H9 (cell line): ENCODE data around the gene GAREM1. TPM values are rescaled to one million over a fixed set of nuclear protein-coding genes. Genes with fewer than 3 reads are reported as not detected.

Experiments
- DNase-seq: peaks from one replicate; pipeline ENCODE4 v3.0.0-alpha.2; 2017
- H2AFZ ChIP-seq: one replicate; pipeline ENCODE4 v1.6.1; 2013; ENCODE audit warnings: mild to moderate bottlenecking, low read length, control low read depth, moderate library complexity
- H2AK5ac ChIP-seq: 2 replicates; pipeline ENCODE4 v1.6.1; 2013; ENCODE audit warnings: low read length, control low read depth, mixed read lengths; ENCODE audit not compliant: insufficient read length
- H2BK120ac ChIP-seq: one replicate; pipeline ENCODE4 v1.6.1; 2013; ENCODE audit warnings: low read depth, mild to moderate bottlenecking, low read length, control low read depth, inconsistent platforms; ENCODE audit not compliant: poor library complexity, severe bottlenecking
- H2BK12ac ChIP-seq: 2 replicates; pipeline ENCODE4 v1.6.1; 2013; ENCODE audit warnings: low read length, control low read depth, mixed read lengths, low read depth; ENCODE audit not compliant: insufficient read length
- H2BK15ac ChIP-seq: 2 replicates; pipeline ENCODE4 v1.6.1; 2013; ENCODE audit warnings: low read depth, low read length, control low read depth
- H2BK20ac ChIP-seq: one replicate; pipeline ENCODE4 v1.6.1; 2013; ENCODE audit warnings: low read depth, mild to moderate bottlenecking, low read length, control low read depth, inconsistent platforms; ENCODE audit not compliant: poor library complexity, severe bottlenecking
- H2BK5ac ChIP-seq: 2 replicates; pipeline ENCODE4 v1.6.1; 2013; ENCODE audit warnings: low read length, control low read depth, mixed read lengths; ENCODE audit not compliant: insufficient read length
- H3K14ac ChIP-seq: 2 replicates; pipeline ENCODE4 v1.6.1; 2013; ENCODE audit warnings: low read length, control low read depth; ENCODE audit not compliant: insufficient read depth
- H3K18ac ChIP-seq: 2 replicates; pipeline ENCODE4 v1.6.1; 2013; ENCODE audit warnings: low read depth, mild to moderate bottlenecking, mixed read lengths, low read length, control low read depth; ENCODE audit not compliant: insufficient read length
- H3K23ac ChIP-seq: 2 replicates; pipeline ENCODE4 v1.6.1; 2013; ENCODE audit warnings: low read length, control low read depth, mixed read lengths, low read depth; ENCODE audit not compliant: insufficient read length
- H3K23me2 ChIP-seq: 2 replicates; pipeline ENCODE4 v1.6.1; 2013; ENCODE audit warnings: low read depth, mild to moderate bottlenecking, mixed read lengths, low read length, control low read depth; ENCODE audit not compliant: insufficient read length, poor library complexity, severe bottlenecking
- H3K27ac ChIP-seq: 2 replicates; pipeline ENCODE4 v1.5.1; 2013; ENCODE audit warnings: low read length, control low read depth, mixed read lengths, low read depth; ENCODE audit not compliant: insufficient read length
- H3K27me3 ChIP-seq: 2 replicates; pipeline ENCODE4 v1.6.1; 2013; ENCODE audit warnings: low read length, control low read depth, inconsistent platforms; ENCODE audit not compliant: insufficient read depth
- H3K4ac ChIP-seq: 2 replicates; pipeline ENCODE4 v1.6.1; 2013; ENCODE audit warnings: low read depth, mild to moderate bottlenecking, control low read depth, inconsistent platforms, low read length, moderate library complexity
- H3K4me1 ChIP-seq: 2 replicates; pipeline ENCODE4 v1.6.1; 2013; ENCODE audit warnings: low read length, control low read depth, inconsistent platforms; ENCODE audit not compliant: insufficient read depth
- H3K4me2 ChIP-seq: 2 replicates; pipeline ENCODE4 v1.6.1; 2013; ENCODE audit warnings: low read length, control low read depth, mixed read lengths; ENCODE audit not compliant: insufficient read length, insufficient read depth
- H3K56ac ChIP-seq: 2 replicates; pipeline ENCODE4 v1.6.1; 2013; ENCODE audit warnings: low read depth, mild to moderate bottlenecking, mixed read lengths, low read length, control low read depth; ENCODE audit not compliant: insufficient read length
- H3K79me1 ChIP-seq: 2 replicates; pipeline ENCODE4 v1.6.1; 2013; ENCODE audit warnings: low read depth, mild to moderate bottlenecking, moderate library complexity, low read length, control low read depth, inconsistent platforms; ENCODE audit not compliant: insufficient read depth, poor library complexity, severe bottlenecking
- H3K79me2 ChIP-seq: 2 replicates; pipeline ENCODE4 v1.6.1; 2013; ENCODE audit warnings: low read length, control low read depth, inconsistent platforms; ENCODE audit not compliant: insufficient read depth
- H3K9ac ChIP-seq: 2 replicates; pipeline ENCODE4 v1.6.1; 2013; ENCODE audit warnings: low read length, control low read depth, mixed read lengths; ENCODE audit not compliant: insufficient read length; ENCODE audit errors: extremely low read depth
- H3K9me3 ChIP-seq: one replicate; pipeline ENCODE4 v1.6.1; 2013; ENCODE audit warnings: low read depth, low read length, inconsistent platforms; ENCODE audit not compliant: control insufficient read depth
- H3T11ph ChIP-seq: one replicate; pipeline ENCODE4 v1.6.1; 2013; ENCODE audit warnings: mild to moderate bottlenecking, low read length, control low read depth, inconsistent platforms
- H4K20me1 ChIP-seq: one replicate; pipeline ENCODE4 v1.6.1; 2013; ENCODE audit not compliant: control insufficient read depth, insufficient read length, insufficient read depth
- H4K5ac ChIP-seq: 2 replicates; pipeline ENCODE4 v1.6.1; 2013; ENCODE audit warnings: low read depth, mild to moderate bottlenecking, mixed read lengths, low read length, control low read depth; ENCODE audit not compliant: insufficient read length
- H4K8ac ChIP-seq: replicated peaks from 2 replicates; pipeline ENCODE4 v1.6.1; 2013; ENCODE audit warnings: low read length, control low read depth, mixed read lengths, low read depth; ENCODE audit not compliant: insufficient read length
- H4K91ac ChIP-seq: 2 replicates; pipeline ENCODE4 v1.6.1; 2013; ENCODE audit warnings: low read depth, mild to moderate bottlenecking, moderate library complexity, mixed read lengths, low read length, control low read depth; ENCODE audit not compliant: insufficient read length
- H3K27ac Mint-ChIP-seq, 3 experiments: 2 replicates in 2 of 3; 3 replicates in 1 of 3; pipeline ENCODE4 v1.8.0; 2020 to 2021; ENCODE audit warnings: mixed read lengths in 3 of 3, mild to moderate bottlenecking in 1 of 3, moderate library complexity in 1 of 3
- H3K27me3 Mint-ChIP-seq: 2 replicates; pipeline ENCODE4 v1.8.0; 2021; ENCODE audit warnings: low read depth, mild to moderate bottlenecking, moderate library complexity, mixed read lengths
- H3K36me3 Mint-ChIP-seq, 3 experiments: 2 replicates in 2 of 3; 3 replicates in 1 of 3; pipeline ENCODE4 v1.8.0; 2020 to 2021; ENCODE audit warnings: low read depth in 3 of 3, mixed read lengths in 3 of 3; ENCODE audit not compliant: insufficient read depth in 1 of 3
- H3K4me1 Mint-ChIP-seq, 2 experiments: 2 replicates each; pipeline ENCODE4 v1.8.0; 2020; ENCODE audit warnings: mixed read lengths in 2 of 2
- H3K4me3 Mint-ChIP-seq, 2 experiments: 2 replicates in 1 of 2; 3 replicates in 1 of 2; pipeline ENCODE4 v1.8.0; 2020 to 2021; ENCODE audit warnings: mild to moderate bottlenecking in 2 of 2, mixed read lengths in 2 of 2, moderate library complexity in 1 of 2
- H3K9me3 Mint-ChIP-seq, 2 experiments: 2 replicates in 1 of 2; 3 replicates in 1 of 2; pipeline ENCODE4 v1.8.0; 2020; ENCODE audit warnings: mild to moderate bottlenecking in 2 of 2, mixed read lengths in 2 of 2, moderate library complexity in 1 of 2
- whole genome bisulfite sequencing: extraction: QIAGEN DNeasy Blood & Tissue Kit; methylation state at CpG from one replicate; pipeline ENCODE4 v1.1.7; 2013; ENCODE audit warnings: missing lambda C conversion rate, low lambda C conversion rate, mixed read lengths; ENCODE audit not compliant: insufficient read length; ENCODE audit errors: extremely low coverage; 5-methylcytosine and 5-hydroxymethylcytosine counted together
- total RNA-seq: library from RNA; stranded (reverse); gene quantifications from 2 replicates; pipeline ENCODE4 v1.2.1, GENCODE V29; 2021
- TF ChIP-seq, protein P1 (sequence below): fragments of 200-600 bp; sonication (generic); conservative IDR thresholded peaks from 3 replicates; pipeline ENCODE4 v1.8.0; 2021; ENCODE audit warnings: antibody characterized with exemption, mild to moderate bottlenecking

The GAREM1 gene
- total RNA-seq, 1 experiment from 2014 or later = 4.4 TPM

DNA sequence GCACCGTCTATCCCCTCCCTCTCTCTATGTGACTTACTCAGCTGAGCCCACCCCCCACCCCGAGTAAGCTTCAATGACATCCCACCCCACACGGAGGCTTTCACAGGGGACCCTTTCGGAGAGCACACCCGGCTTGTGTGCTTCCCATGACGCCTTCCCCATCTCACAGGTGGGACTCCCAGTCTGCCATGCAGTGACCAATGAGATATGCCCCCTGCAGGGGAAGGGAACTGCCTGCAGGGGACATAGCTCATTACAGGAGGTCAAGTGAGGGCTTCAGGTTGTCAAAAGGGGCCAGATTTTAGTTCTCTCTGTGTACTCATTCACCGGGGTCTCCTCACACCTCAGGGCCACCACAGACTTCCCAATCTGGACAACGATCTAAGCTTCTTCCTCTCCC lies 112.6 kb downstream of the GAREM1 start:
- Histone ChIP-seq H3K79me1 (no peaks in the 10 kb centered on the region), H2BK120ac (no peak overlapping the region), H3K27me3 (no peaks in the 10 kb centered on the region), H2AFZ (no peak overlapping the region), H3T11ph (no peak overlapping the region), H2AK5ac (no peak overlapping the region), H2BK5ac (no peak overlapping the region), H4K5ac (no peak overlapping the region), H3K14ac (no peak overlapping the region), H3K9me3 (no peaks in the 10 kb centered on the region), H3K79me2 (no peaks in the 10 kb centered on the region), H3K27ac (no peak overlapping the region), H3K23ac (no peak overlapping the region), H2BK12ac (no peak overlapping the region), H2BK15ac (no peak overlapping the region), H3K4ac (no peak overlapping the region), H4K91ac (no peak overlapping the region), H4K20me1 (no peaks in the 10 kb centered on the region), H3K4me1 (peaks cover 4% of the 10 kb centered on the region; the same call in 1 of the 2 replicates), H3K9ac (no peak overlapping the region), H3K18ac (no peak overlapping the region), H2BK20ac (no peak overlapping the region), H3K56ac (no peak overlapping the region), H3K4me2 (no peak overlapping the region), H3K23me2 (no peaks in the 10 kb centered on the region), H4K8ac (no peak overlapping the region)
- DNase-seq = peak; percentile 46
- Mint-ChIP-seq H3K27ac (peak overlapping the region in 1 of 3 experiments; percentile 65; a peak in 3 of 7 replicates), H3K36me3 (no peaks in the 10 kb centered on the region), H3K9me3 (no peaks in the 10 kb centered on the region), H3K4me1 (peaks cover 8 to 12% of the 10 kb centered on the region in 2 experiments), H3K4me3 (no peak overlapping the region), H3K27me3 (no peaks in the 10 kb centered on the region)
- TF ChIP-seq, protein P1, sequence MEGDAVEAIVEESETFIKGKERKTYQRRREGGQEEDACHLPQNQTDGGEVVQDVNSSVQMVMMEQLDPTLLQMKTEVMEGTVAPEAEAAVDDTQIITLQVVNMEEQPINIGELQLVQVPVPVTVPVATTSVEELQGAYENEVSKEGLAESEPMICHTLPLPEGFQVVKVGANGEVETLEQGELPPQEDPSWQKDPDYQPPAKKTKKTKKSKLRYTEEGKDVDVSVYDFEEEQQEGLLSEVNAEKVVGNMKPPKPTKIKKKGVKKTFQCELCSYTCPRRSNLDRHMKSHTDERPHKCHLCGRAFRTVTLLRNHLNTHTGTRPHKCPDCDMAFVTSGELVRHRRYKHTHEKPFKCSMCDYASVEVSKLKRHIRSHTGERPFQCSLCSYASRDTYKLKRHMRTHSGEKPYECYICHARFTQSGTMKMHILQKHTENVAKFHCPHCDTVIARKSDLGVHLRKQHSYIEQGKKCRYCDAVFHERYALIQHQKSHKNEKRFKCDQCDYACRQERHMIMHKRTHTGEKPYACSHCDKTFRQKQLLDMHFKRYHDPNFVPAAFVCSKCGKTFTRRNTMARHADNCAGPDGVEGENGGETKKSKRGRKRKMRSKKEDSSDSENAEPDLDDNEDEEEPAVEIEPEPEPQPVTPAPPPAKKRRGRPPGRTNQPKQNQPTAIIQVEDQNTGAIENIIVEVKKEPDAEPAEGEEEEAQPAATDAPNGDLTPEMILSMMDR = peak; percentile 41; the same call in 2 of the 3 replicates
- WGBS = no CpG with 5 or more reads among the region's 8 CpGs
